H4 (cell line): Measurements from ENCODE around the gene MMS19. TPM values are rescaled to one million over a fixed set of nuclear protein-coding genes. Genes with fewer than 3 reads are reported as not detected.
A peak's percentile ranks its signal among the peaks of the same experiment; 100 is the strongest.

Experiments used
- DNase-seq: peaks from one replicate; pipeline ENCODE4 v3.0.0-alpha.2; 2015; ENCODE audit warnings: low spot score
- total RNA-seq: library from RNA; depleted of rRNA; stranded (reverse); fragments of >200 nt; shearing (Covaris generic); gene quantifications from 2 replicates; pipeline ENCODE4 v1.2.3, GENCODE V29; 2014

MMS19 gene
- total RNA-seq, 1 experiment from 2014 or later, result 94.0 TPM

DNA sequence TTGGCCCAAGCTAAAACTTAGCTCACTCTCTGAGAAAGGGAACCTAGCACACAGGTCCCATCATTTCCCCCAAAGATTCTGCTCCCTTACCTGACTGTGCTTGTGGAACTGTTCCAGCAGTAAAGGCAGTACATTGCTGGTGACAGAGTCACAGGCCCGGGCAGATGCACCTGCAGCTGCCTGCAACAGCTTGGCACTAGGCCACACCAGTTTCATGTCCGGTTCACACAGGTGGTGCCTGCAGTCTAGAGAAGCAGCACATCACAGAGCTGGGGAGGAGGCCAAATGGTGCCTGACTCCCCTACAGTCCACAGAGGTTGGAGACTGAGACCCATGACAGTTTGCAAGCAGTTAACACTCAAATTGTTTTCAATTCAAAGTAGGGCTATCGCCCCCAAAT is 30.1 kb downstream of the MMS19 start:
- no peak for DNase-seq

DNA sequence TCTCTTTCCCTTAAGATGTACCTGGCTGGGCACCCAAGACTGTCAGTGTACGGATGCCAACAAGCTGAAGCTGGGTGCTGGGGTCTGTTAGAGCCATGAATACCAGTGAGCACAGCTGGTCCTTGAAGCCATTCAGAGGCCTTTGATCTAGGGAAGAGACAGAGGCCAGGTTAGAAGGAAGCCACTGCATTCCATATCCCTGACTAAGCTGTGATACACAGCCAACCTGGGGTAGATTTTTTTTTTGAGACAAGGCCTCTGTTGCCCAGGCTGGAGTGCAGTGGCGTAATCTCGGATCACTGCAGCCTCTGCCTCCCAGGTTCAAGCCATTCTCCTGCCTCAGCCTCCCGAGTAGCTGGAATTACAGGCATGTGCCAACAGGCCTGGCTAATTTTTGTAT is 31.5 kb downstream of the MMS19 start:
- no peak for DNase-seq

DNA sequence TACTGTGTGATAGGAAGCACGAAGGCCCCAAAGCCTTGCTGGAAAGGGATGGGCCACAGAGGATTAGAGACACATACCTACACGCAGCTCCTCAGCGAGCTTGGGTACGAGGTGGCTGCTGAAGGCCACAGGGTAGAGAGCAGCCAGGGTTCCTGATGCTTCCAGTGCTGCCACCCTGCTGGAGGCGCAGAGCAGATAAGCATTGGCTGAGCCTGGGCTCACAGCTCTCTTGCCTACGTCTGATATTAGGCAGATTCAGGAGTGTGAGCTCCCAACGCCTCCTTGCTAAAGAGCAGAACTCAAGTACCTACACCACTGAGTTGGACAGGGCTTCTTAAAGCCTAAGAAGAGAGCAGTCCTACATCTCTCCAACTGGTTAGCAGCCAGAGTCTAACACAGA is 32.2 kb downstream of the MMS19 start:
- no peak for DNase-seq

DNA sequence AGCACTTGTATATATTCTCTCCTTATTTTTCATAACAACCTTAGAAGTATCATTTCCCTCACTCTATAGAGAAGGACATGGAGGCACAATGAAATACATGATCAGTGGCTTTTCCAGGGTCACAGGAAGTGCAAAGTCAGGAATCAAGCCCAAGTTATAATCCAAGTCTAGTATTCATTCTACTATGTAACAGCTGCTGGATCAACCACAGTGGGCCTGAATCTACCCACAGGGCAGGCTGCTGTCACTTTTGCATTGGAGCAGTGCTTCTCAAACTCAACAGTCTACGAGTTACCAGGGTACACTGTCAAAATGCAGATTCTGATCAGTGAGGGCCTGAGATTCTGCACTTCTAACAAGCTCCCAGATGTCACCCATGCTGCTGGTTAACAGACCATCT is 34.0 kb downstream of the MMS19 start:
- no peak for DNase-seq

DNA sequence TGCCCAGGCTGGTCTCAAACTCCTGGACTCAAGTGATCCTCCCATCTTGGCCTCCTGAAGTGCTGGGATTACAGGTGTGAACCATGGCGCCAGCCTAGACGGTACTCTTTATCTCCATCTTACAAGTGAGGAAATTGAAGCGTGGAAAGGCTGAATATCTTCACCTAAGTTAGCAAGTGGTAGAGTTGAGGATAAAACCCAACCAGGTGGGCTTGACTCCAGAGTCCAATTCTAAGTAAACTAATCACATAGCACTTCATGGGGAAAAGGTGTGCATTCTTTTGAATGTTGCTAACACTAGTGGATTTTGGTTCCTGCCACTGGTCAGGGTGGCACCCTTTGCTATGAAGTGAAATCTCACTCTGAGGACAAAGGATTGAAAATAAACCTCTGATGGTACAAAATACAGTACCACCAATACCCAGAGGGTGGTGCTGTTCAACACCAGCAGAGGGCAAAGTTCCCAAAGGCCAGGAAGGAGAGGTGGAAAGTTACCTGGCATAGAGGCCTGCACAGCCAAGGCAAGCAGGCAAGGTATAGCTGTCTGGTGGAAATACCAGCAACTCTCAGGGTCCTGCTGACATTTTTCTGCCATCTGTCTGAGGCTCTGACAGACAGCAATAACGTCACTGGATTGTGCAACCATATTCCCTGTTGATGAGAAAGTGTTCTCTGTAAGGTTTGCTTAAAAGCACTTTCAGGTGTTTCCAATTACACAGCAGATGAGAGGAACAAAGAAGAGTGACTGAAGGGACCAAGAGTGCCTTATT is 34.7 kb downstream of the MMS19 start:
- DNase-seq, result peak; percentile 34

DNA sequence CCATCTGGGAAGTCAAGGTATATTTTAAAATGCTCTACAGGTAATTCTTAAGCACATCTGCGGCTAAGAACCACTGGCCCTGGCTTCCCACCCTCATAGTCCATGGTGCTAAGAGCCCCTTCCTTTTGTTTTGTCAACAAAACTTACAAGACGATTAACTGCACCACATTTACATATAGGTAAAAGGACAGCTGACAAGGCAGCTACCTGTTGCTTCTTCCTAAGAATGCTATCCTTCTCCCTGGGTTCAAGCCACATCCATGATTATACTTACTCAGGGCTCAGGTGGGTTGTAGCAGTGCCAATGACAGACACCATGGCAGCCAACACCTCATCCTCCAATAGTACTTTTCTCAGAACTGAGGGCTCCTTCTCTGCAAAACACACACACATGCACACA is 35.9 kb downstream of the MMS19 start:
- DNase-seq, result no peak

DNA sequence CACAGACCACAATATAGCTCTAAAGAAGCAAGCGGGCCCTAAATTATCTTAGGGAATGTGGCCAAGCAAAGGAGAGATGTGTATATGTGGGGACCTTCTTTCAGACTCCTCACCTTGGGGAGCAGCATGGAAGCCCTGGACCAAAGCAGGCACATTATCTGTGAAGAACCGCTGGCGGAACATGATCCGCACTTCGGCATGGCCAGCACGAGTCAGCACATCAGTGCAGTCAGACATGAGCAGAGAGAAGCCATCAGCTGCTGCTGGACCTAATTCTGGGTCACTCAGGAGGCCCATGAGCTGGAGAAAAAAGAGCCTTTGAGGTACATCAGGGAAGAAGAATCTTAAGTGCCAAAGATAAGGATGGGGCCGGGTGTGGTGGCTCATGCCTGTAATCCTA is 38.3 kb downstream of the MMS19 start:
- DNase-seq, result no peak

DNA sequence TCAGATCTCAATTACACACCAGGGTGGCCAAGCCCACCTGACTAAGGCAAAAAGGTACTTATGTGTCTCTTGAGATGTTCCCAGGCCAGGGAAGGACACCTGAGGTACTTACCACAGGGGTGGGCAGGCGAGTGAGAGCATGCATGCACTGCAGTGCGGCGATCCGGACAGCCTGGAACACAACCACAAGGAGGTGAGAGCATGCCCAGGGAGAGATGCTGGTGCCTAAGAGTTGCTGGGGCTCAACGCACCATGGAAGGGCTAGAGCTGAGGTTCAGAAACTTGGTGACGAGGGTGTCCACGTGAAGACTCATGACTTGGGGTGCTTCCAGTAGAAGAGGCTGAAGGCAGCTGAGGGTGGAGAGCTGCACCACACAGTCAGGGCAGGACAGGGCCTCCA is 39.1 kb downstream of the MMS19 start:
- DNase-seq, result no peak

DNA sequence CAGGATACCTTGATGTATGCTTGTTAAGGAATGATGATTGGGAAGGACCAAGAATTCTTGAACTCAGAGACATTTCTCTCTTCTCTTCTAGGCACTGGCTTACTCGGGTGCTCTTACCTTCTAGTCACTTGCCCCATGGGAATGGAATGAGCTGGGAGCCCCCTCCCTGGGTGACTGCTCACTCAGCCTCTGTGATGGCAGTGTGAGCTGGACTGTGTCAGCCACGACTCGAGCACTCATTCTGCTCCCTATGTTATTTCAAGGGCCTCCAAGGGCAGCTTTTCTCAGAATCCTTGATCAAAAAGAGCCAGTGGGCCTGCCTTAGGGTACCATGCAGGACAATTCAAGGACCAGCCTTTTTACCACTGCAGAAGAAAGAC is 41.5 kb downstream of the MMS19 start:
- no peak for DNase-seq

DNA sequence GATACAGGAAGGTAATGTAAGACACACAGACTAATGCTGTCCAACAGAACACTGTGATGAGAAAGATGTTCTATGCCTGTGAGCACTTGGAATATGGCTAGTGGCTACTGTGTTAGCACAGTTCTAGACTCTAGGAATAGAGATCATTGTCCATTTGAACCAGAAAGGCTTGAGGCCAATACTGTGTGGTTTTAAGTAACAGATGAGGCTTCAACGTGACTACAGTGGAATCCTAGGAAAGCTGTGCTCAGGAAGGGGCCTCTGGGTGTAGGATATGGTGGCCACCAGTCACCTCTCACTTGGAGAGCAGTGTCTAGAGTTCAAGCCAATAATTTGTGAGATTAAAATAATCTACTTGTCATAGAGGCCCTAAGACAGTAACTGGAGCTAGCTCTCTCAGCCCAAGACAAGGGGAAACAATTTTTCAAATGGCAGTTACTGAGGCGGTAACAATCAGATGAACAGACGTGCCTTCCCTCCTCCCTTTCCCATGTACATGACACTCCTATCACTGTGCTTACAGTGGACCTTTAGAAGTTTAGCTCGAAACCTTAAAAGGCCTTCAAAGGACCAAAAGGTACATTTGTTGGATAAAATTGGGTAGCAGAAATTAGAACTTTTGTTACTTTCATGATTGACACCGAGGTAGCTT is 42.1 kb downstream of the MMS19 start:
- no peak for DNase-seq

DNA sequence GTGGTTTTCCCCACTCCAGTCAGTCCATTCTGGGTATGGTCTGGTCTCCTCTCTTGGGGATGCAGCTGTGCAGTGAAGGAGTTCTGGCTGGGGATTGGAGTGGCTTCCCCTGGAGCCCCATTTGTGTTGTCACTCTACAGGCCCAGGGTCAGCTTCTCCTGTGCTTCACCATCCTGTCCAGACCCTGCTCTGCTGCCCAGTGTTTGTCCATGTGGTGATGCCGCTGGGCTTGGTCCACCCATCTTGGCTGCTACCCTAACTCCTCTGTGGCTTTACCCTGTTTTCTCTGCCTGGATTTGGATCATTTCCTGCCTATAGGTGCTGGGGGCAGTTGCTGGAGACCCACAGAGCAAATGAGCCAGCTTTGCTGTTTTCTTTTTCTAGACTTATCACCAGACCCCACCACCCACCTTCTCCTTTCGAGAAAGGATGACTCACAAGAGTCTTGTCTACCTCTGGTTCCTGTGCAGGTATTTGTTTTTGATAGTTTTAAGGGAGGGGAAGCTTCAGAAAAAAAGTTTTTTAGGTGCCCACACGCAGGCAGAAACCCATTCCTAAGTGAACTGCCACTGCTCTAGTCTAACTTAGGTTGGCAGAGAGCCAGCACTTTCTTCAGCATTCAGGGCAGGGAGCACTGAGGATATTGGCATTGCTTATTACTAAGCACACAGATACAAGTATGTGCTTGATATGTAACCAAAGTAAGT is 43.7 kb downstream of the MMS19 start:
- no peak for DNase-seq

DNA sequence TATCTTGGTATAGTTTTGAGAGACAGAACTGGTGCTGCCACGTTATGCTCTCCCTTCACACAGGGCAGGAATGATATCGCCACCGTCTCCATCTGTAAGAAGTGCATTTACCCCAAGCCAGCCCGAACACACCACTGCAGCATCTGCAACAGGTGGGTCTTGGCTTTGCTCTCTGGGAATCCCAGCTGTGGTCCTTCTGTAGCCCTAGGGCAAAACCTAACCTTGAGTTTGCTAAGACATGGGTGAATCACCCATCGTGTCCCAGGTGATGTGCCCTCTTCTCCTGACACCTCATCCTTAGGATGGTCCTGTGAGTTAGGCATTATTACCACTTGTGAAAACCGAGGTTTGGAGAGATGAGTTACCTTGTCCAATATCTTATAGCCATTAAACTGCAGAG is 45.9 kb downstream of the MMS19 start:
- no peak for DNase-seq

DNA sequence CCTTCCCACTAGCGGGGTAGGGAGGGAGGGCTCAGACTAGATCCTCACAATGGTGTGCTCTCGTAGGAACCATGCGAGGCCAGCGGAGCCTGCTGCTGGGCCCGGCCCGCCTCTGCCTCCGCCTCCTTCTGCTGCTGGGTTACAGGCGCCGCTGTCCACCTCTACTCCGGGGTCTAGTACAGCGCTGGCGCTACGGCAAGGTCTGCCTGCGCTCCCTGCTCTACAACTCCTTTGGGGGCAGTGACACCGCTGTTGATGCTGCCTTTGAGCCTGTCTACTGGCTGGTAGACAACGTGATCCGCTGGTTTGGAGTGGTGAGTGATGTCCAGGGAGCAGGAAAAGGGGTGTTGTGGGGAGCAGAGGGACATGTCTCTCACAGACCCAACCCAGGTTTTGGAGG is 46.6 kb downstream of the MMS19 start:
- DNase-seq, result no peak

DNA sequence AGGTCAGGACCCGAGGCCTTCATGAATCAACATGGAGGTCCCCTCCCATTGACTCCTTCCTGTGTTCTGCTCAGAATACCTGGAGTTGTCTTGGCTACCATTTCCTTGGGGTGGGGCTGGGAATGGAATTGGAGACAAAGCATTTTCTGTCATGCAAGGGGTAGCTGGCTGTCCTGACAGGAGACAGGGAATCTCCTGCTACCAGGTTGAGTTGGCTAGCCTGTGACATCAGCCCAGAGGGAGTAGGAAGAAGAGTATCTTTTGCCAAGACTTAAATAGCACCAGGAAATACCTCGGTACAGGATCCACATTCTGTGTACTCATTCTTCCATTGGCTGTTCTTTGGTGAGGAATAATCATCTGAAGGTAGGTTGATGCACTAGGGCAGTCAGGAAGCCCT is 47.4 kb downstream of the MMS19 start:
- no peak for DNase-seq

DNA sequence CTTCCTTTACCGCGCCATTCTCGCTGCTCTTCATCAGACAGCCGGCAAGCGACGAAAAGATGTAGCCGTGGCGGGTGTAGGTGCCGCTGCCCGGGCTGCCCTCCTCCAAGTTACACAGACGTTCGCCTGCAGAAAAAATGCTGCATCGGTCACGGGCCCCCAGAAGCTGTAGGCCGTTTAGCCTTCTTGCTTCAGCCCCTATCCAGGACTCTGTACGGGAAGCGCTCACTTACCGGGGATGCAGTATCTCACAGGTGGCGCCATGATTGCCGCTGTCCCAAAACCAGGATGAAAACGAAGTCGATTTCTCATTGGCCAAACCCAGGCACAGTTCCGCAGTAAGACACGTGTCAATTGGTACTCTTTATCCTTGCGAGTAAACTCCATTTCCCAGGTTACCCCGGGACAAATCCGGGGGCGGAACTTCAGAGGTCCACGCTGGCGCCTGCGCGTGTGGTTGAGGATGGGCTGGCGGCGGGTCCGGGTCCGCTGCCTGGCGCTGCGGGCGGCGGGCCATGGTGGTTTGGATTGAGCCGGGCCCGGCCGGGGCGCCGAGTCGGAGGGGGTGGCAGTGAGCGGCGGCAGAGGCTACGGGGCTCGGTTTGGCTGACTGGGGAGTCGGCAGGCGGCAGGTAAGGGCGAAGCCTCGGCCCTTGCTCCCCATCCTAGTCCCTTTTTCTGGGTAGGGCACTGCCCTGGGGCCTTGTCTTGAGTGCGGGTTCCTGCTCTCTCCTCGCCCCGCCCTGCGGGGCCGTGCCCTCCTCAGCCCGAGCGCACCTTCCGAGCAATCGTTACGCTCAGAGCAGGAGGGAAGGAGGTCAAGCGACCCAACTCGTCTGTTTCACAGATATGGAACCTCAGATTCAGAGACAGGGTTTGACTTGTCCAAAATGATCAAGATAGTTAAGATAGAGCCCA is 52.2 kb downstream of the MMS19 start, which contains the start of the genes EXOSC1 and ZDHHC16:
Gene EXOSC1, minus strand, starts transcription at position 285 of the 918 bp plus-strand sequence. Its CDS starts 21 bp downstream, at position 264.
Gene ZDHHC16, plus strand, starts transcription at position 454 of the 918 bp plus-strand sequence. CDS start 5,501 bp downstream, outside the sequence.
- DNase-seq, result peak; percentile 94

DNA sequence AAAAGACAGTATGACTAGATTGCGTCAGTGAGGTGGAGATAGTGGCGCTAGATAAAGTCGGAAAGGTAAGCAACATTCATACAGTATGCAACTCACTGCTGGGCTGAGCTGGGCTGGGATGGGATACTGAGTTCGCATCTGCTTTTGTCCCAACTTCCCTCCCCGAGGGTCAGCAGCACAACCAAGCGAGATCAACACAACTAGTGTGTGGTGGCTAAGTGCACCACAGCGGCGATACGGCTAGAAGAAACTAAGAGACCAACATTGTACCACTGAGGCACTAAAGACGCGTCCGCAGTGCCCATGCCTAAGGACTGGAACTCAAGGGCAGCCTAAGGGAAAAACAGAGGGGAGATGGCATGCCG is 52.9 kb downstream of the MMS19 start:
- no peak for DNase-seq

DNA sequence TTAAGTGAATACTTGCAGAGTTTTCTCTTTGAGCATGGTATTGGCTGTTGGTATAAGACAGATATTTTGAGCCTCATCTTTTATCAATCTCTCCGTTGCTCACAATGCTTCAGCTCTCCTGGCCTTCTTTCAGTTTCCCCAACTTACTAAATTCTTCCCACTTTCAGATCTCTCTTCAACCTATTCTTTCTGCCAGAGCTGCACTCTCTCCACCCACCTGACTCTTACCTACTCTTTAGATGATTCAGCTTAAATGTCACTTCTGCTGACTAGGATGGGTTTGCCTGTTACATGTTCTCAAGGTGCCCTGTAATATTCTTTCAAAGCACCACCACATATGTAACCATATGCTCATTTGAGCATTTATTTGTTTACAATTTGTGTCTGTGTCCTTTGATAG is 54.0 kb downstream of the MMS19 start:
- no peak for DNase-seq

DNA sequence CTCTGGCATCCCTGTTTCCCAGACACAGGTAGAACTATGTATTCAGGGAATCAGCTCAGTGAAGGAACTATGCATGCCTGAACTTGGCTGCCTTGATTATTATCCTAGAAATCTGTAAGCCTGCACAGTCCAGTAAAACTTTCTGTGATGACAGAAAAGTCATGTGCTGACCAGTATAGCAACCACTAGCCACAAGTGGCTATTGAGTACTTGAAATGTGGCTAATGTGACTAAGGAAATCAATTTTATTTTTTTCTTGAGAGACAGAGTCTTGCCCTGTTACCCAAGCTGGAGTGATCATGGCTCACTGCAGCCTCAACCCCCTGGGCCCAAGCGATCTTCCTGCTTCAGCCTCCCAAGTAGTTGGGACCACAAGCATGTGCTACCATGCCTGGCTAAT is 55.9 kb downstream of the MMS19 start:
- DNase-seq, result no peak

DNA sequence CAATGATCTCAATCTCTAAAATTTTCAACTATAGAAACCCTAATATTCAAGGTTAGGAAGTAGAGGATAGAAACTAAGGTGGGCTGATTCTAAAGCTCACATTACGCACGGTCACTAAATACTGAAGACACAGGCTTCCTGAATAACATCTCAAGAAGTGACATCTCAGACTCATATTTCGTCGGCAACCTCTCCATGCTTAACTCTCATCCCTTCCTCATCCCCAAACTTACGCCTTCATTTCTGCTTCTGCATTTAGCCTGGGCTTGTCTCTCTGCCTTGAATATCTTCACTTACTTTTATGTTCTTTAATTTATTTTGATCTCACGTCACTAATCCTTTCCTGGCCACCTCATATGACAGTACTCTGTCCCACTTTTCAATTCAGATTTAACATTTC is 63.0 kb downstream of the MMS19 start:
- DNase-seq, result no peak

DNA sequence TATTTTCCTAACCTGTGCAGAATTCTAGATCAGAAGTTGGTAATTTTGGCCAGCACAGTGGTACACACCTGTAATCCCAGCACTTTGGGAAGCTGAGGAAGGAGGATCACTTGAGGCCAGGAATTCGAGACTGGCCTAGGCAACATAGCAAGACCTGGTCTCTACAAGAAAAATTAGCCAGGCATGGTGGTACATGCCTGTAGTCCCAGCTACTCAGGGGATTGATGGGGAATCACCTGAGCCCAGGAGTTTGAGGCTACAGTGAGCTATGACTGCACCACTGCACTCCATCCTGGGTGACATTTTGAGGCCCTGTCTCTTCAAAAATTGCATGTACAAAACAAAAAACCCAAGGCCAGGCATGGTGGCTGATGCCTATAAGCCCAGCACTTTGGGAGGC is 63.7 kb downstream of the MMS19 start:
- DNase-seq, result no peak

DNA sequence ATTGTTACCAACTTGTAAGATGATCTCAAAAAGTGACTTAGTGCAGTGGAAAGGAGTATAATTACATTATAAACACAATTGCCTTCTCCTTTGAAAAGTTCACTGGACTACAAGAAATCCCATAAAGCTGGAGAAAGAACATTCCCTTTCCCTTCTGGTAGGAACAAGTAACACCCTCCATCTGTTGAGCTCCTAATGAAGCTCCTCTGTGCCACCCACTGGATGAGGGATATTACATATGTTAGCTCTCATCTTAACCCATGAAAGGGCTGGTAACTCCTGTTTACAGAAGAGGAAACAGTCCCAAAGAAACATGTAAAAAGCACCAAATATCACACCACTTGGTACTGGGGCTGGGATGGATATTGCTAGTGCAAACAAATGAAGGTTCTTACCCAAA is 64.2 kb downstream of the MMS19 start:
- no peak for DNase-seq

DNA sequence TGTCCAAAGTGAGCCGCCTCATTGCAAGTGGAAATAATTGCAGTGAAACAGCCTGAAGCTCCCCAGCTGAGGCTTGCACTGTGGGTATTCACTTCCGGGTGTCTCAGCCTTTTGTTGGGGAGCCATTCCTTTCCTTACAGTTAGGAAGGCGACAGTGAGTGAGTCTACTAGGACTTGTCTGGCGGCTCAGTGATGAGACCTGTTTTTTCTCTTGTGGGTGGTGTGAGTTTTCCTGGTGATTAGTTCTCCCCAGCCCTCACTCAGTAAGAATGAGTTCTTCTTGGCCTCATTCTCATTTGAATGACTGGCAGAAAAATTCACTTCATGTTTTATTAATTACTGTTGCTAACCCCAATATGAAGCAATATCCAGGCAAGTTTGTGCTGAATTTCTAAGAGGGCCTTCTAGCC is 69.6 kb downstream of the MMS19 start:
- DNase-seq, result no peak
